ENCODE measurements around the gene SPAG16.
A peak's percentile ranks its signal among the peaks of the same experiment; 100 is the strongest.

The SPAG16 gene

GRCh38 chr2:213609570-213610170 lies 325.4 kb downstream of the SPAG16 start:
- TF ChIP-seq CTCF (IDR thresholded peaks at IDR 0.05; ENCODE audit: low read depth, low read length) = no peak
- no peak for TF ChIP-seq EZH2phosphoT487 (IDR thresholded peaks at IDR 0.05; ENCODE audit: low read depth)
- Histone ChIP-seq H4K20me1 (ENCODE audit: insufficient read depth, low read length) (no peaks in the 10 kb centered on the region), H3K9me3 (ENCODE audit: insufficient read depth, low read length) (no peaks in the 10 kb centered on the region)

GRCh38 chr2:213627054-213627710 lies 342.9 kb downstream of the SPAG16 start:
- Histone ChIP-seq H3K27me3 (ENCODE audit: low read depth, low read length) (no peaks in the 10 kb centered on the region), H3K79me2 (ENCODE audit: low read length) (no peaks in the 10 kb centered on the region), H2AFZ (ENCODE audit: low read depth, low read length) (no peak overlapping the region), H3K27ac (ENCODE audit: low read length) (no peak overlapping the region), H3K4me2 (ENCODE audit: low read length) (no peak overlapping the region), H3K4me1 (ENCODE audit: low read length) (peaks cover 9% of the 10 kb centered on the region; the same call in 1 of the 2 replicates), H3K9me3 (ENCODE audit: insufficient read depth, low read length) (no peaks in the 10 kb centered on the region), H3K9ac (ENCODE audit: low read length) (no peak overlapping the region), H3K36me3 (replicated peaks; ENCODE audit: low read depth, low read length) (no peaks in the 10 kb centered on the region), H3K4me3 (ENCODE audit: low read length) (no peak overlapping the region), H4K20me1 (ENCODE audit: insufficient read depth, low read length) (no peaks in the 10 kb centered on the region)
- TF ChIP-seq EZH2phosphoT487 (IDR thresholded peaks at IDR 0.05; ENCODE audit: low read depth) (no peak), CTCF (IDR thresholded peaks at IDR 0.05; ENCODE audit: low read depth, low read length) (no peak)

More at GRCh38 chr2:213609570-213610170, 325.4 kb downstream of the SPAG16 start:
- Histone ChIP-seq H3K27me3 (ENCODE audit: low read depth, low read length) (no peaks in the 10 kb centered on the region), H3K4me1 (ENCODE audit: low read length) (no peaks in the 10 kb centered on the region), H3K9ac (ENCODE audit: low read length) (no peak overlapping the region), H3K4me2 (ENCODE audit: low read length) (no peak overlapping the region), H3K4me3 (ENCODE audit: low read length) (no peak overlapping the region), H2AFZ (ENCODE audit: low read depth, low read length) (no peak overlapping the region), H3K79me2 (ENCODE audit: low read length) (no peaks in the 10 kb centered on the region), H3K36me3 (replicated peaks; ENCODE audit: low read depth, low read length) (no peaks in the 10 kb centered on the region), H3K27ac (ENCODE audit: low read length) (no peak overlapping the region)

GRCh38 chr2:213627835-213628460 lies 343.7 kb downstream of the SPAG16 start:
- Histone ChIP-seq H3K4me2 (ENCODE audit: low read length) (no peak overlapping the region), H3K9ac (ENCODE audit: low read length) (no peak overlapping the region), H3K4me1 (ENCODE audit: low read length) (peaks cover 9% of the 10 kb centered on the region; the same call in 1 of the 2 replicates), H3K27me3 (ENCODE audit: low read depth, low read length) (no peaks in the 10 kb centered on the region), H4K20me1 (ENCODE audit: insufficient read depth, low read length) (no peaks in the 10 kb centered on the region), H3K4me3 (ENCODE audit: low read length) (no peak overlapping the region), H3K36me3 (replicated peaks; ENCODE audit: low read depth, low read length) (no peaks in the 10 kb centered on the region), H2AFZ (ENCODE audit: low read depth, low read length) (no peak overlapping the region), H3K9me3 (ENCODE audit: insufficient read depth, low read length) (no peaks in the 10 kb centered on the region), H3K79me2 (ENCODE audit: low read length) (no peaks in the 10 kb centered on the region), H3K27ac (ENCODE audit: low read length) (no peak overlapping the region)
- no peak for TF ChIP-seq EZH2phosphoT487 (IDR thresholded peaks at IDR 0.05; ENCODE audit: low read depth)
- TF ChIP-seq CTCF (IDR thresholded peaks at IDR 0.05; ENCODE audit: low read depth, low read length) = no peak

GRCh38 chr2:213640738-213641425 lies 356.6 kb downstream of the SPAG16 start:
- TF ChIP-seq CTCF (IDR thresholded peaks at IDR 0.05; ENCODE audit: low read depth, low read length) = no peak
- no peak for TF ChIP-seq EZH2phosphoT487 (IDR thresholded peaks at IDR 0.05; ENCODE audit: low read depth)
- H3K4me1 ChIP-seq (ENCODE audit: low read length) = no peaks in the 10 kb centered on the region
- no peak overlapping the region for H3K9ac ChIP-seq (ENCODE audit: low read length)
- no peak overlapping the region for H3K27ac ChIP-seq (ENCODE audit: low read length)
- no peaks in the 10 kb centered on the region for H3K79me2 ChIP-seq (ENCODE audit: low read length)
- no peaks in the 10 kb centered on the region for H3K27me3 ChIP-seq (ENCODE audit: low read depth, low read length)
- H2AFZ ChIP-seq (ENCODE audit: low read depth, low read length) = peak overlapping the region; percentile 25; the same call in 1 of the 2 replicates
- H4K20me1 ChIP-seq (ENCODE audit: insufficient read depth, low read length) = no peaks in the 10 kb centered on the region
- H3K9me3 ChIP-seq (ENCODE audit: insufficient read depth, low read length) = no peaks in the 10 kb centered on the region
- no peak overlapping the region for H3K4me2 ChIP-seq (ENCODE audit: low read length)
- no peaks in the 10 kb centered on the region for H3K36me3 ChIP-seq (replicated peaks; ENCODE audit: low read depth, low read length)
- H3K4me3 ChIP-seq (ENCODE audit: low read length) = no peak overlapping the region
